HepG2 (cell line): ENCODE results near the gene GLS2. TPM values are rescaled to one million over a fixed set of nuclear protein-coding genes. Genes with fewer than 3 reads are reported as not detected.

Source experiments
- CTCF ChIP-seq: sonication (generic); formaldehyde crosslinking; IDR thresholded peaks from 2 replicates; pipeline ENCODE4 v1.5.0; 2020; ENCODE audit warnings: mild to moderate bottlenecking, missing genetic modification reagents, moderate library complexity
- FOXK1 ChIP-seq: sonication (generic); formaldehyde crosslinking; IDR thresholded peaks from 2 replicates; pipeline ENCODE4 v1.4.0; 2020; ENCODE audit warnings: low read depth, missing genetic modification reagents, borderline replicate concordance
- HIC2 ChIP-seq: sonication (generic); formaldehyde crosslinking; IDR thresholded peaks from 2 replicates; pipeline ENCODE4 v1.9.0; 2022; ENCODE audit warnings: low read depth, missing genetic modification reagents
- IKZF4 ChIP-seq: sonication (generic); formaldehyde crosslinking; IDR thresholded peaks from 2 replicates; pipeline ENCODE4 v1.5.1; 2020; ENCODE audit warnings: borderline replicate concordance, mild to moderate bottlenecking, low read depth, missing genetic modification reagents; ENCODE audit errors: not compliant biosample characterization
- ISL2 ChIP-seq: sonication (generic); formaldehyde crosslinking; IDR thresholded peaks from 2 replicates; pipeline ENCODE4 v1.5.0; 2020; ENCODE audit warnings: missing genetic modification reagents
- MED8 ChIP-seq: sonication (generic); formaldehyde crosslinking; IDR thresholded peaks from 2 replicates; pipeline ENCODE4 v1.8.1; 2023; ENCODE audit warnings: mild to moderate bottlenecking, missing genetic modification reagents; ENCODE audit not compliant: insufficient replicate concordance
- NONO ChIP-seq, 2 experiments: fragments of 450-650 bp in 1 of 2; sonication (generic) in 1 of 2; formaldehyde crosslinking in 1 of 2; IDR thresholded peaks in 1 of 2; conservative IDR thresholded peaks in 1 of 2; 2 replicates each; pipeline versions ENCODE4 v1.6.1 to v1.8.0; 2017 to 2022; ENCODE audit warnings: mild to moderate bottlenecking in 1 of 2, missing genetic modification reagents in 1 of 2, moderate library complexity in 1 of 2
- RORA ChIP-seq: sonication (generic); formaldehyde crosslinking; IDR thresholded peaks from 2 replicates; pipeline ENCODE4 v1.5.0; 2020; ENCODE audit warnings: mild to moderate bottlenecking, missing genetic modification reagents, moderate library complexity
- TCF7L2 ChIP-seq: IDR thresholded peaks from 2 replicates; pipeline ENCODE4 v1.6.1; 2011; ENCODE audit warnings: mild to moderate bottlenecking, low read depth, low read length, moderate library complexity
- ZFP36 ChIP-seq: fragments of 150-350 bp; IDR thresholded peaks from 2 replicates; pipeline ENCODE4 v1.6.1; 2018; ENCODE audit warnings: borderline replicate concordance, low read length, low read depth; ENCODE audit not compliant: partially characterized antibody
- ZNF547 ChIP-seq: sonication (generic); formaldehyde crosslinking; IDR thresholded peaks from 2 replicates; pipeline ENCODE4 v1.5.1; 2020; ENCODE audit warnings: mild to moderate bottlenecking, missing genetic modification reagents
- ZNF670 ChIP-seq: sonication (generic); formaldehyde crosslinking; IDR thresholded peaks from 2 replicates; pipeline ENCODE4 v1.8.0; 2022; ENCODE audit warnings: mild to moderate bottlenecking, missing genetic modification reagents, borderline replicate concordance
- ZNF709 ChIP-seq: sonication (generic); formaldehyde crosslinking; IDR thresholded peaks from 2 replicates; pipeline ENCODE4 v1.5.0; 2020; ENCODE audit warnings: mild to moderate bottlenecking, missing genetic modification reagents
- polyA plus RNA-seq, 8 experiments: library from polyadenylated mRNA; depleted of rRNA in 3 of 8; stranded (reverse) in 7 of 8; unstranded in 1 of 8; fragments of >200 nt; fragmentation: Illumina TruSeq in 4 of 8; extraction: Trizol in 4 of 8; gene quantifications; 2 replicates each; pipeline versions ENCODE4 v1.2.1 to v1.2.3, GENCODE V29; 2011 to 2016; ENCODE audit warnings: low read depth in 4 of 8, missing spikeins in 1 of 8, mixed read lengths in 1 of 8; ENCODE audit not compliant: insufficient read depth in 1 of 8
- total RNA-seq, 5 experiments: library from RNA; depleted of rRNA; stranded (reverse); fragments of >200 nt; fragmentation: Illumina TruSeq; extraction: Trizol; gene quantifications; 2 replicates each; pipeline ENCODE4 v1.2.3, GENCODE V29; 2016; ENCODE audit warnings: low read depth in 1 of 5
- TF ChIP-seq, protein P1 (sequence below): sonication (generic); formaldehyde crosslinking; IDR thresholded peaks from 2 replicates; pipeline ENCODE4 v1.4.0; 2020; ENCODE audit warnings: missing genetic modification reagents
- TF ChIP-seq, protein P2 (sequence below), 2 experiments: sonication (generic) in 1 of 2; formaldehyde crosslinking in 1 of 2; IDR thresholded peaks; 2 replicates each; pipeline versions ENCODE4 v1.6.1 to v1.9.0; 2014 to 2022; ENCODE audit warnings: antibody characterized with exemption in 1 of 2, borderline replicate concordance in 1 of 2, inconsistent platforms in 1 of 2, low read depth in 1 of 2, missing genetic modification reagents in 1 of 2

Gene GLS2
- total and polyA plus RNA-seq, 2 of the 13 experiments (the other 11 are each of a cell fraction or from before 2014, with no cell fraction given) = 8.6 to 12.2 TPM

DNA sequence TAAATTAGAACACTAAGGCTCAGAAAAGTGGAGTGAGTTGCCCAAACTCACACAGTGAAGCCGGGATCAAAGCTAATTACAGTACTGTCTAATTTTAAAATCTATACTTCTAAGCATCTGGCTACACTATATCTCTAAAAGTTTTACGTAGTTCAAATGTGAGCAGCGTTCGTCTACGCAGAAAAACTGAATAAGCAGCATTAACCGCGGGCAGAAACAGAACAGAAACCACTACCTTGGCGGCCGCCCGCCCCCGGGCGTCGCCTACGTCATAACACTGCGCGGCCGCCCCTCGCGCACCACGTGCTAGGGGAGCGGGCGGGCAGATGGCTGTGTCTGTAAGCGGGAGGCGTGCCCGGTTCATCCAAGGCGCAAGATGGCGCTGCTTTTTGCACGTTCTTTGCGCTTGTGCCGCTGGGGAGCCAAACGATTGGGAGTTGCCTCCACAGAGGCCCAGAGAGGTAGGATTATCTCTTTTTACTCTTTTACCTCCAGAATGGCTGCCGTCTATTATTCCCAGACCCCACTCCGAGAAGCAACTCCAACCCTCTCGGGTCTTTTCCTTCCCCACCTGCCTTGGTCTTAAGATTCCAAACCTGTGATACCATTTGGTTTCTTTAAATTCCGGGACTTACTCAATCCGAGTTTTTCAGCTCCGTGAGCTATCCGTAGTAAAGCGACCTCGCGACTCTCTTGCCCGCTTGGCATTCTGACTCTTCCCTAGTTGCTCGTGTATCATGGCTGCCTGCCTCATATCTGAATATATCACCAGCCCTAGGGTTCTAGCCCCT, 19.6 kb downstream of the GLS2 start, which contains the start of gene SPRYD4 (continued):
- TF ChIP-seq, protein P1, sequence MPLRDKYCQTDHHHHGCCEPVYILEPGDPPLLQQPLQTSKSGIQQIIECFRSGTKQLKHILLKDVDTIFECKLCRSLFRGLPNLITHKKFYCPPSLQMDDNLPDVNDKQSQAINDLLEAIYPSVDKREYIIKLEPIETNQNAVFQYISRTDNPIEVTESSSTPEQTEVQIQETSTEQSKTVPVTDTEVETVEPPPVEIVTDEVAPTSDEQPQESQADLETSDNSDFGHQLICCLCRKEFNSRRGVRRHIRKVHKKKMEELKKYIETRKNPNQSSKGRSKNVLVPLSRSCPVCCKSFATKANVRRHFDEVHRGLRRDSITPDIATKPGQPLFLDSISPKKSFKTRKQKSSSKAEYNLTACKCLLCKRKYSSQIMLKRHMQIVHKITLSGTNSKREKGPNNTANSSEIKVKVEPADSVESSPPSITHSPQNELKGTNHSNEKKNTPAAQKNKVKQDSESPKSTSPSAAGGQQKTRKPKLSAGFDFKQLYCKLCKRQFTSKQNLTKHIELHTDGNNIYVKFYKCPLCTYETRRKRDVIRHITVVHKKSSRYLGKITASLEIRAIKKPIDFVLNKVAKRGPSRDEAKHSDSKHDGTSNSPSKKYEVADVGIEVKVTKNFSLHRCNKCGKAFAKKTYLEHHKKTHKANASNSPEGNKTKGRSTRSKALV = peak; percentile 67; the same call in 1 of the 2 replicates
- TF ChIP-seq CTCF (CRISPR knock-in tag) = peak; percentile 90
- peak; percentile 60 for TF ChIP-seq MED8
- peak; percentile 72; the same call in 1 of the 2 replicates for TF ChIP-seq ZNF670 (CRISPR knock-in tag)
- no peak for TF ChIP-seq TCF7L2
- peak; percentile 93 for TF ChIP-seq ZNF547 (CRISPR knock-in tag)
- TF ChIP-seq NONO (IDR thresholded peaks at IDR 0.05) = no peak
- peak; percentile 92 for TF ChIP-seq NONO (CRISPR knock-in tag; conservative IDR thresholded peaks at IDR 0.05)
- TF ChIP-seq ZNF709 (CRISPR knock-in tag) = peak; percentile 88
- peak; percentile 94 for TF ChIP-seq FOXK1 (CRISPR knock-in tag)
- TF ChIP-seq ISL2 = peak; percentile 52; the same call in 1 of the 2 replicates
- no peak for TF ChIP-seq ZFP36
- TF ChIP-seq RORA (CRISPR knock-in tag) = no peak
- TF ChIP-seq, protein P2, sequence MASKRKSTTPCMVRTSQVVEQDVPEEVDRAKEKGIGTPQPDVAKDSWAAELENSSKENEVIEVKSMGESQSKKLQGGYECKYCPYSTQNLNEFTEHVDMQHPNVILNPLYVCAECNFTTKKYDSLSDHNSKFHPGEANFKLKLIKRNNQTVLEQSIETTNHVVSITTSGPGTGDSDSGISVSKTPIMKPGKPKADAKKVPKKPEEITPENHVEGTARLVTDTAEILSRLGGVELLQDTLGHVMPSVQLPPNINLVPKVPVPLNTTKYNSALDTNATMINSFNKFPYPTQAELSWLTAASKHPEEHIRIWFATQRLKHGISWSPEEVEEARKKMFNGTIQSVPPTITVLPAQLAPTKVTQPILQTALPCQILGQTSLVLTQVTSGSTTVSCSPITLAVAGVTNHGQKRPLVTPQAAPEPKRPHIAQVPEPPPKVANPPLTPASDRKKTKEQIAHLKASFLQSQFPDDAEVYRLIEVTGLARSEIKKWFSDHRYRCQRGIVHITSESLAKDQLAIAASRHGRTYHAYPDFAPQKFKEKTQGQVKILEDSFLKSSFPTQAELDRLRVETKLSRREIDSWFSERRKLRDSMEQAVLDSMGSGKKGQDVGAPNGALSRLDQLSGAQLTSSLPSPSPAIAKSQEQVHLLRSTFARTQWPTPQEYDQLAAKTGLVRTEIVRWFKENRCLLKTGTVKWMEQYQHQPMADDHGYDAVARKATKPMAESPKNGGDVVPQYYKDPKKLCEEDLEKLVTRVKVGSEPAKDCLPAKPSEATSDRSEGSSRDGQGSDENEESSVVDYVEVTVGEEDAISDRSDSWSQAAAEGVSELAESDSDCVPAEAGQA (IDR thresholded peaks at IDR 0.05; ENCODE audit: low read depth) = peak; percentile 94
- TF ChIP-seq, protein P2 (CRISPR knock-in tag; IDR thresholded peaks at IDR 0.05; ENCODE audit: borderline replicate concordance) = no peak
- TF ChIP-seq HIC2 (CRISPR knock-in tag) = peak; percentile 46; the same call in 1 of the 2 replicates
- peak; percentile 75 for TF ChIP-seq IKZF4 (CRISPR knock-in tag)
